SK-MEL-5 (cell line): Measurements from ENCODE around the gene CASS4. TPM values are rescaled to one million over a fixed set of nuclear protein-coding genes. Genes with fewer than 3 reads are reported as not detected.

ENCODE experiments used
- DNase-seq: peaks from one replicate; pipeline ENCODE4 v3.0.0-alpha.2; 2016; ENCODE audit warnings: low read depth, low spot score
- in situ Hi-C: cut with HindIII; loops from 2 replicates; pipeline ENCODE4 v1.10.0; 2016; ENCODE audit warnings: low sequenced_read_pairs, high pct_unique_total_duplicates, low pct_unique_long_range_greater_than_20kb
- polyA plus RNA-seq, 2 experiments: library from polyadenylated mRNA; depleted of rRNA; stranded (reverse); fragments of >200 nt; gene quantifications; 2 replicates each; pipeline ENCODE4 v1.2.3, GENCODE V29; 2015
- total RNA-seq: library from RNA; depleted of rRNA; stranded (reverse); fragments of >200 nt; shearing (Covaris generic); gene quantifications from 2 replicates; pipeline ENCODE4 v1.2.3, GENCODE V29; 2014; rRNA removed

CASS4 gene
- not detected in 2 replicates for total RNA-seq
- not detected in 2 replicates for polyA plus RNA-seq (2015; cell fraction: cytosol; rRNA removed)
- not detected in 2 replicates for polyA plus RNA-seq (2015; cell fraction: nucleus; rRNA removed)

- DNase-seq = no peak
- in situ Hi-C loops = no loop called here
Measured at GRCh38 chr20:56411759-56412472, at the start of gene CASS4. TSS of gene CASS4 (plus strand) at chr20:56412260. CDS start at chr20:56412459, 199 bp downstream.

- no peak for DNase-seq
- in situ Hi-C loops = no loop called here
Measured at GRCh38 chr20:56362833-56363413, 49.1 kb upstream of the CASS4 start.

GRCh38 chr20:56363491-56363890 lies 48.6 kb upstream of the CASS4 start:
- DNase-seq = no peak
- in situ Hi-C loops = no loop called here

- DNase-seq = peak; percentile 68
- in situ Hi-C loops = no loop called here
Measured at GRCh38 chr20:56368351-56369134, 43.5 kb upstream of the CASS4 start.

- DNase-seq = no peak
- in situ Hi-C loops = no loop called here
Measured at GRCh38 chr20:56369179-56369578, 42.9 kb upstream of the CASS4 start.

GRCh38 chr20:56371977-56372376 lies 40.1 kb upstream of the CASS4 start:
- no peak for DNase-seq
- in situ Hi-C loops = no loop called here

- DNase-seq = no peak
- in situ Hi-C loops = no loop called here
Measured at GRCh38 chr20:56372850-56373249, 39.2 kb upstream of the CASS4 start.

- DNase-seq = no peak
- in situ Hi-C loops = no loop called here
Measured at GRCh38 chr20:56373942-56374341, 38.1 kb upstream of the CASS4 start.

- no peak for DNase-seq
- in situ Hi-C loops = no loop called here
Measured at GRCh38 chr20:56376331-56376730, 35.7 kb upstream of the CASS4 start.

GRCh38 chr20:56378386-56378785 lies 33.7 kb upstream of the CASS4 start:
- in situ Hi-C loops = no loop called here
- no peak for DNase-seq

GRCh38 chr20:56380375-56380774 lies 31.7 kb upstream of the CASS4 start:
- in situ Hi-C loops = no loop called here
- no peak for DNase-seq

- in situ Hi-C loops = no loop called here
- no peak for DNase-seq
Measured at GRCh38 chr20:56381501-56381900, 30.6 kb upstream of the CASS4 start.

- in situ Hi-C loops = no loop called here
- DNase-seq = no peak
Measured at GRCh38 chr20:56382696-56383095, 29.4 kb upstream of the CASS4 start.

GRCh38 chr20:56383334-56383733 lies 28.7 kb upstream of the CASS4 start:
- in situ Hi-C loops = no loop called here
- no peak for DNase-seq

- in situ Hi-C loops = no loop called here
- DNase-seq = no peak
Measured at GRCh38 chr20:56385130-56385529, 26.9 kb upstream of the CASS4 start.

- no peak for DNase-seq
- in situ Hi-C loops = no loop called here
Measured at GRCh38 chr20:56386219-56386618, 25.8 kb upstream of the CASS4 start.

GRCh38 chr20:56388882-56389281 lies 23.2 kb upstream of the CASS4 start:
- no peak for DNase-seq
- in situ Hi-C loops = no loop called here

GRCh38 chr20:56389807-56390206 lies 22.3 kb upstream of the CASS4 start:
- in situ Hi-C loops = no loop called here
- DNase-seq = no peak
